ENCODE data around the gene CFB.
A peak's percentile ranks its signal among the peaks of the same experiment; 100 is the strongest.
"Not testable (repeated sequence)": the region's sequence is repeated elsewhere in the genome, so short reads cannot be mapped to it uniquely, and the experiment has no call there.

CFB gene

DNA sequence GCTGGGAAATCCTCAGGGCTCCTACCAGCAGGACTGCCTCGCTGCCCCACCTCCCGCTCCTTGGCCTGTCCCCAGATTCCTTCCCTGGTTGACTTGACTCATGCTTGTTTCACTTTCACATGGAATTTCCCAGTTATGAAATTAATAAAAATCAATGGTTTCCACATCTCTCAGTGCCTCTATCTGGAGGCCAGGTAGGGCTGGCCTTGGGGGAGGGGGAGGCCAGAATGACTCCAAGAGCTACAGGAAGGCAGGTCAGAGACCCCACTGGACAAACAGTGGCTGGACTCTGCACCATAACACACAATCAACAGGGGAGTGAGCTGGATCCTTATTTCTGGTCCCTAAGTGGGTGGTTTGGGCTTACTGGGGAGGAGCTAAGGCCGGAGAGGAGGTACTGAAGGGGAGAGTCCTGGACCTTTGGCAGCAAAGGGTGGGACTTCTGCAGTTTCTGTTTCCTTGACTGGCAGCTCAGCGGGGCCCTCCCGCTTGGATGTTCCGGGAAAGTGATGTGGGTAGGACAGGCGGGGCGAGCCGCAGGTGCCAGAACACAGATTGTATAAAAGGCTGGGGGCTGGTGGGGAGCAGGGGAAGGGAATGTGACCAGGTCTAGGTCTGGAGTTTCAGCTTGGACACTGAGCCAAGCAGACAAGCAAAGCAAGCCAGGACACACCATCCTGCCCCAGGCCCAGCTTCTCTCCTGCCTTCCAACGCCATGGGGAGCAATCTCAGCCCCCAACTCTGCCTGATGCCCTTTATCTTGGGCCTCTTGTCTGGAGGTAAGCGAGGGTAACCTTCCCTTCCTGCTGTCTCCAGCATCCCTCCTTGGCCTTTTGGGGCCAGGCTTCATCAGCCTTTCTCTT lies at the start of gene CFB:
Gene CFB (plus strand): TSS at position 589 of the 863 bp plus-strand sequence. CDS start 127 bp downstream, at position 716.
- DNase-seq, result no peak

DNA sequence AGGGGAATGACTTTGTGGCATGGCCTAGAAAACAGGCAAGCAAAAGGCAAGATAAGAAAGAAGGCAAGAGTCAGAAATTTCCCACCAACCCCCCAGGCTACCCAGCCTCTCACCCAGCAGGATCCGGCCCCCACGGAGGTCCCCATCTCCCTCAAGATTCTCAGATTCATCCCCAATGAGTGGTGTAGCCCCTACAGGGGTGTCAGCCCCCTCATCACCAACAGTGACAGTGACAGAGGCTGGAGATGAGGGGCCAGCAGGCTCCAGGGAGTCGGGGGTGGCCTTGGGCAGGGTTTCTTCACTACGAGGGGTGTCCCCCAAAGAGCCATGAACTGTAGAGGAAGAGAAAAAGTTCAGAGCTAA lies 49.4 kb upstream of the CFB start:
- DNase-seq, result no peak

- DNase-seq, result no peak
Measured at GRCh38 chr6:31896856-31897611, 48.9 kb upstream of the CFB start.

- DNase-seq, result peak; percentile 57
Measured at GRCh38 chr6:31897612-31898382, 48.1 kb upstream of the CFB start, which contains the start of gene EHMT2. Gene EHMT2, minus strand, starts transcription at chr6:31897698. Its CDS starts 21 bp downstream, at chr6:31897677.

- DNase-seq, result peak; percentile 20
Measured at GRCh38 chr6:31898383-31899011, 47.4 kb upstream of the CFB start.

DNA sequence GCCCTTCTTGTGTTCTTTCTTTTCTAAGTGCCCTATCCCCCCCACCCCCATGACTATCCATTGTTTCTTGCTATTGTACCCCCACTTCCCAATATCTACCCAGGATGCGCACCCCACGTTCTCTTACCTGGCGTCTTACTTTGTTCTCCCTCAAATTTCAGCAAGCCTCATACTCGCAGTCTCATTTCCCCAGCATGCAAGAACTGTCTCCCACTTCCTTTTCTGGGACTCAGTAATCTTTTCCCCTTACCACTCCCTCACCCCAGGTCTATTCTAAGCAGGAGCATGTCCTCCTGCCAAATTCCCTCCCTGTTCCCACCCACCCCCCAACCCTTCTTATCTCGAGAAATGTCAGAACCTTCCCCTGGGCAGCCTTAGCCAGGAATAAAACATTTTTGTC lies 46.7 kb upstream of the CFB start:
- DNase-seq, result no peak

DNA sequence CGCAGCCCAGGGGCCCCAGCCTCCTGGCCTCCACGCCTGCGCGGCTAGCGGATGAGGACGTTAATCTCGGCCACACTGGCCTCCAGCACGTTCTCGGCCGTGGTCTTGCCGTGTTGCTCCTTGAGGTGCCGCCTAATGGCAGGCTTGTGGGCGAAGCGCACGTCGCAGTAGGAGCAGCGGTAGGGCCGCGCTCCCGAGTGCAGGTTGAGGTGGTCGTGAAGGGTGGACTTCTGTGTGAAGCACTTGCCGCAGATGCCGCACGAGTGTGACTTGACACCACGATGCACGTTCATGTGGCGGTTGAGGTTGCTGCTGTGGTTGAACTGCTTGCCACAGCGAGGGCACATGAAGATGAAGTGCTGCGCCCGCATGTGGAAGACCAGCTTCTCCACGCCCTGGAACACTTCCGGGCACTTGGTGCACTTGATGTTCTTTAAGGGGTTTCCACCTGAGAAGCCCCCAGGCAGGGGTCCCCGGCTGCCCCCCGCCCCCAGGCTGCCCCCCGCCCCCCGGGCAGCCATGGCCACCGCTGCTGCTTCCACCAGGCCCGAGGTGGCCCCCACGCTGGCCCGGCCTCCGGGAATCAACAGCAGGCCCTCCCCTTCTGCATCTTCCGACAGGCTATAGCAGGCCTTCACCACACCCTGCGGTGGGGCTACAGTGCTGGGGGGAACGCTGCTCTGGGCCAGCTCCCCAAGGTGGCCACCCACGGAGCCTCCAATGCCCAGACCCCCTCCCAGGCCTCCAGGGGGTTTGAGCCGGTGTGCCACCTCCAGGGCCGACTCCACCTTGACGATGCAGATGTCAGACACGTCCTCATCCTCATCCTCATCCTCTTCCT lies 45.8 kb upstream of the CFB start:
- DNase-seq, result no peak

DNA sequence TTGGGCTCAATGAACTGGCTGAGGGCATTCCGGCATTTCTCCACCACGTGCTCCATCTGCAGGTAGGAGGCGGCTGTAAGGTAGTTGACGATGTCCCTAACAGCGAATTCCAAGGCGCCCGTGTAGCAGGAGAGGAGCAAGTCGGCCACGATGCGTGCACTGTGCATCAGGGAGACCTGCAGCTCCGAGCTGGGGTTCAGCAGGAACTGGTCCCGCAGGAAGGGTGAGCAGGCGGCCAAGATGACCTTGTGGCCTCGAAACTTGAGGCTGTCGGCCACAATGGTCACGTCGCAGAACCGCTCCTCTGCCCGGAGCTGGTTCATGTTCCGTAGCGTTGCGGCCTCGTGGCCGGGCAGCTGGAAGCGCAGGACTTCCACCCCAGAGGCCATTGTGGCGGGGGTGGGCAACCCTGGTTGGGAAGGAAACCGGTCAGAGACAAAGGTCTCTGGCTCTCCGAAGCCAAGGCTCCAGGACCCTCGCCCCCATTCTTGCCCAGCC lies 44.9 kb upstream of the CFB start:
- no peak for DNase-seq

DNA sequence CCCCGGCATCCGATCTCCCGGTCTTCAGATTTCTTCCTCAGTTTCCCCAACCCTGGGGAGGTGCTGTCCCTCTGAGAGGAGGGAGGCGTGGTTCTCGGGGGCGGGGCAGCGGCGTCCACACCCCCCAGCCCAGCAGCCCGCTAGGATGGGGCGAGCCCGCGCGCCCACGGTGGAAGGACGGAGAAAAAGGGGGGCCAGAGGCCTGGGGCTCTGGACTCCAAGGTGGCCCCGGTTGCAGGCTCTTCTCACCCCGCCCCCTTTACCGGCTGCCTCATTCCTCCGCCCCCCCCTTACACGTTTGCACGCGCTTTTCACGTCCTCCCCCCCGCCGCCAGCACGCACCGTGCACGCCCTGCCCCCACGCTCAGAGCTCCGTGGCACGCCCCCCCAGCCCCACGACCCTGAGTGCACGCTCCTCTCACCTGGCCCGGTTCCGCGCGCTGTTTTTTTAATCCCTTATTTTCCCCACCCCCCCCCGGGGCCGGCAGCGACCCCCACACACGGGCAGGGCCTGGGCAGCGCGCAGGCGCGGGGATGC lies 44.4 kb upstream of the CFB start:
- no peak for DNase-seq

GRCh38 chr6:31901953-31902643 lies 43.8 kb upstream of the CFB start, which contains the start of gene ZBTB12:
Gene ZBTB12, minus strand, starts transcription at chr6:31902086. Its CDS starts 781 bp downstream, at chr6:31901305.
- DNase-seq, result peak; percentile 81

GRCh38 chr6:31903957-31904356 lies 41.9 kb upstream of the CFB start:
- no peak for DNase-seq

- no peak for DNase-seq
Measured at GRCh38 chr6:31905041-31905440, 40.9 kb upstream of the CFB start.

- DNase-seq, result no peak
Measured at GRCh38 chr6:31906122-31906521, 39.8 kb upstream of the CFB start.

DNA sequence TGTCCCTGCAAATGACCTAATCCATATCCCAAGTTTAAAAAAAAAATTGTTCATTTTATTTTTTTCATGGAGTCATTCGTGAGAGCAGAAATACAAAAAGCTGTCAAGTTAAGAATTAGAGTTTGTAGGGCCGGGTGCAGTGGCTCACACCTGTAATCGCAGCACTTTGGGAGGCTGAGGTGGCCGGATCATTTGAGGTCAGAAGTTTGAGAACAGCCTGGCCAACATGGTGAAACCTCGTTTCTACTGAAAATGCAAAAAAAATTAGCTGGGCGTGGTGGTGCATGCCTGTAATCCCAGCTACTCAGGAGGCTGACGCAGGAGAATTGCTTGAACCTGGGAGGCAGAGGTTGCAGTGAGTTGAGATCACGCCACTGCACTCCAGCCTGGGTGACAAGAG lies 39.2 kb upstream of the CFB start:
- DNase-seq, result not testable (repeated sequence)

- DNase-seq, result no peak
Measured at GRCh38 chr6:31907158-31907813, 38.6 kb upstream of the CFB start.

- not testable (repeated sequence) for DNase-seq
Measured at GRCh38 chr6:31908255-31908654, 37.6 kb upstream of the CFB start.

DNA sequence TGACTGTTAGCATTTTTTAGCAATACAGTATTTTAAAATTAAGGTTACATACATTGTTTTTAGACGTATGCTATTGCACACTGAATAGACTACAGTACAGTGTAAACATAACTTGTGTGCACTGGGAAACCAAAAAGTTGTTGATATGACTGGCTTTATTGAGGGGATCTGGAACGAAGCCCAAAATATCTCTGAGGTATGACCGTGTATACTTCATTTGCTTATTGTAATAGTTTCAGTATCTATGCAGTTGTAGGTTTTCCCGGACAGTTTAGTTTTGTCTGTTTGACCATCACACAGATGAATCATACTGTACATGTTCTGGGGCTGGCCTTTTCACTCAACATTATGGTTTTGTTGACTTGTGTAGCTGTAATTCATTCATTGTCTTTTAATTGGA lies 37.1 kb upstream of the CFB start:
- DNase-seq, result no peak

- DNase-seq, result not testable (repeated sequence)
Measured at GRCh38 chr6:31909298-31909697, 36.6 kb upstream of the CFB start.

- DNase-seq, result no peak
Measured at GRCh38 chr6:31911826-31912585, 33.9 kb upstream of the CFB start.

Measured in NCI-H446 treated with DMSO at 0.1 percent for 48 hours (cell line).